ENCODE data around the gene TIMM50. TPM values are rescaled to one million over a fixed set of nuclear protein-coding genes. Genes with fewer than 3 reads are reported as not detected.

Gene TIMM50
- total RNA-seq, 2 experiments from 2014 or later, result 59.6 to 83.9 TPM

DNA sequence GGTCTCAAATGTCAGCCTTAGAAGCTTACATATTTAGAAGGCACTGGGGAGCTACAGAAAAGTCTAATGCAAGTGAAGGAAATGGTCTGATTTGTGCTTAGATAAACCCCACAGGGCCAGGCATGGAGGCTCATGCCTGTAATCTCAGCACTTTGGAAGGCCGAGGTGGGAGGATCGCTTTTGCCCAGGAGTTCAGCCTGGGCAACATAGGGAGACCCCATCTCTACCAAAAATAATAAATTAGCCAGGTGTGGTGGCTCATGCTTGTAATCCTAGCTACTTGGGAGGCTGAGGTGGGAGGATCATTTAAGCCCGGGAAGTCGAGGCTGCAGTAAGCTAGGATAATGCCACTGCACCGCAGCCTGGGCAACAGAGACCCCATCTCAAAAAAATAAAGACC lies 15.4 kb downstream of the TIMM50 start:
- ATAC-seq (no peak), DNase-seq (no peak)
- Mint-ChIP-seq H3K36me3 (no peaks in the 10 kb centered on the region), H3K27me3 (peaks cover 44% of the 10 kb centered on the region), H3K27ac (peak overlapping the region; percentile 5), H3K4me3 (no peak overlapping the region), H3K4me1 (peaks cover 13% of the 10 kb centered on the region), H3K9me3 (ENCODE audit: low read depth) (no peaks in the 10 kb centered on the region)
- CTCF ChIA-PET, result interaction anchor here (3.5 kb wide), 1 partner anchor 22 kb away, joined by 10 read pairs; no protein-coding TSS in a partner anchor

DNA sequence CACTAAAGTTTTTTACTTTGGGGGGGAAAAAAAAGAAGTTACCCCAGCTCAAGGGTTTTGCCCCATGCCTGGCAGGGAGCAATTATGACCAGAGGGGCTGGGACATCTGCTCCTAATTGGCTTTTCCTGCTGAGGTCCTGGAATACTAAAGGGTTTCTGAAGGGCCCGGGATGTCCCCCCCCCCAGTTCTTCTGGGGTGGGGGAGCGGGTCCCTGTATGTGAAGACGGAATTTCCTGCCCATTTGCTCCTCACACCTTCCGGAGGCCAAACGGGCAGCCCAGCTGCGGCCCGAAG lies 17.0 kb downstream of the TIMM50 start:
- H3K36me3 Mint-ChIP-seq, result no peaks in the 10 kb centered on the region
- ATAC-seq (no peak), DNase-seq (no peak)
- H3K27ac Mint-ChIP-seq, result no peak overlapping the region
- peaks cover 49% of the 10 kb centered on the region for H3K27me3 Mint-ChIP-seq
- CTCF ChIA-PET, result interaction anchor here (1.0 to 3.5 kb wide), 8 partner anchors 10 to 57 kb away, joined by 3 to 10 read pairs (median 5); partner anchors contain the start of gene EID2B
- H3K4me3 Mint-ChIP-seq, result no peak overlapping the region
- peaks cover 13% of the 10 kb centered on the region for H3K4me1 Mint-ChIP-seq
- H3K9me3 Mint-ChIP-seq (ENCODE audit: low read depth), result no peaks in the 10 kb centered on the region

DNA sequence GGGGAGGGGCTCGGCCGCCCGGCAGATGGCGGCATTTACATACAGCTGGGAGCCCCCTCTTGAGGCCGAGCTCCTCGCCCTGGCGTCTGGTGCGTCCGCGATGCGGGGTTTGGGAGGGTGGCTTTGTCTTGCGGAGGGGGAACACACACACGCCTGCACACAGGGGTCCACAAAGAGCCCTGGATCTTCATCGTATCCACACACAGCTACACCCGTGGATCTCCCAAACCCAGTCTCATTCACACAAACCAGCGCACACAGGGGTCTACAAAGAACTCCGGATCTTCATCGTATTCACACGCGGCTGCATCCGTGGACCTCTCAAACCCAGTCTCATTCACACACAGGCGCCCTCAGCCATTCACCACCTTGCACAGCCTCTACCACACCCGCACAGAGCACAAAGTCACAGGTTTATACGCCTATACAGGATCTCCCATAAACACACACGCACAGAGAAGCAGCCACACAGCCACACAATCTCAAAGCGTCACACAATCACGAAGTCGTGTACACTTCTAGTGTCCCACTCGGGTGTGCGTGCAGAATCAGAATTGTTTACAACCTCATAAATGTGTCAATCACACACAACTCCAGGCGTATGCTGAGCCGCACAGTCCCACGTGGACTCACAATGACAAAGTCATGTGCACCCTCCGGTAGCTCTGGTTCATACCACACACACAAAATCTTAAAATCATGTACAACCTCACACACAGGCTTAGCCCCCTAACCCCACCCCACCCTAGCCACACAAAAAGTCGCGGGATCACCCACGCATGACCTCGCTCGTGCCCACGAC lies 17.6 kb downstream of the TIMM50 start:
- Mint-ChIP-seq H3K4me1 (peaks cover 17% of the 10 kb centered on the region), H3K36me3 (no peaks in the 10 kb centered on the region), H3K27ac (no peak overlapping the region), H3K9me3 (ENCODE audit: low read depth) (no peaks in the 10 kb centered on the region), H3K4me3 (peak overlapping the region; percentile 34), H3K27me3 (peaks cover 52% of the 10 kb centered on the region)
- ATAC-seq (peak; percentile 28), DNase-seq (peak; percentile 43)
- CTCF ChIA-PET, result interaction anchor here (1.0 to 3.5 kb wide), 9 partner anchors 9 to 58 kb away, joined by 3 to 10 read pairs (median 5); partner anchors contain the start of gene EID2B

DNA sequence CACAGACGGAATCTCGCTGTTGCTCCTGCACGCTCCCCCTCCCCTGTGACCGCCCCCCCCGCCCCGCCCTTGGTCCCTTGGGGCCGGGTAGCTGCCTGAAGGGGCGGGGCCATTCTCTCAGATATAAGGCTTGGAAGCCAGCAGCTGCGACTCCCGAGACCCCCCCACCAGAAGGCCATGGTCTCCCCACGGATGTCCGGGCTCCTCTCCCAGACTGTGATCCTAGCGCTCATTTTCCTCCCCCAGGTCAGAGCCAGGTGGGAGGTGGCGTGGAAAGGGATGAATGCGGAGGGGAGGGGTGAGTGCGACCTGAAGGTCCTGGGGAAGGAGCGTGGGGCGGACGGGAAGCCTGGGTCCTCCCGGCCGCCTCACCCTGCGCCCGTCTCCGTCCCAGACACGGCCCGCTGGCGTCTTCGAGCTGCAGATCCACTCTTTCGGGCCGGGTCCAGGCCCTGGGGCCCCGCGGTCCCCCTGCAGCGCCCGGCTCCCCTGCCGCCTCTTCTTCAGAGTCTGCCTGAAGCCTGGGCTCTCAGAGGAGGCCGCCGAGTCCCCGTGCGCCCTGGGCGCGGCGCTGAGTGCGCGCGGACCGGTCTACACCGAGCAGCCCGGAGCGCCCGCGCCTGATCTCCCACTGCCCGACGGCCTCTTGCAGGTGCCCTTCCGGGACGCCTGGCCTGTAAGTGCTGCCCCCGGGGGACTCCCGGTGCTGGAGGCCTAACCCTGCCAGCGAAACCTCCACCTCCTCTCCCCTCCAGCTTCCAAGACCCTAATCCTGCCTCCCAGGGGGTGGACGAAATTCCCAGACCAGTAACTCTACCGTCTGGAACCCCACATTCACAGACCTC lies 18.4 kb downstream of the TIMM50 start, which contains the start of gene DLL3:
TSS of gene DLL3 (plus strand) at position 150 of the 845 bp plus-strand sequence. CDS start at position 178, 28 bp downstream.
- no peaks in the 10 kb centered on the region for H3K9me3 Mint-ChIP-seq (ENCODE audit: low read depth)
- peak within 1 kb of the TSS; percentile 34 for H3K4me3 Mint-ChIP-seq
- CTCF ChIA-PET, result interaction anchor here (1.1 to 1.7 kb wide), 6 partner anchors 9 to 58 kb away, joined by 3 to 6 read pairs (median 4); no protein-coding TSS in a partner anchor
- H3K4me1 Mint-ChIP-seq, result peaks cover 18% of the 10 kb centered on the region
- no peaks in the 10 kb centered on the region for H3K36me3 Mint-ChIP-seq
- peaks cover 59% of the 10 kb centered on the region for H3K27me3 Mint-ChIP-seq
- DNase-seq (no peak), ATAC-seq (no peak)
- H3K27ac Mint-ChIP-seq, result no peak within 1 kb of the TSS

DNA sequence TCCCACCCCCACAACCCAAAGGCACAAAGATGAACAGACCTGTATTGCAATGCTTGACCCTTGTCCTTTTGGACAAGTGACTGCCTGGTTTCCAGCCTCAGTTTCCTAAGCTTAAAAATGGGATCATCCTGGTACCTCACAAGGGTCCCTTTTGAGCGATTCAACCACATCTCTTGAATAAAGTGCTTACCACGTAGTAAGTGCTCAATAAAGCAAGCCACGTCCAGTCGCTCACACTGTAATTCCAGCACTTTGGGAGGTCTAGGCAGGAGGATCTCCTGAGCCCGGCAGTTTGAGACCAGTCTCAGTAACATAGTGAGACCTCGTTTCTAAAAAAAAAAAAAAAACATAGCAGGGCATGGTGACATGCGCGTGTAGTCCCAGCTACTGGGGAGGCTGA lies 19.3 kb downstream of the TIMM50 start:
- Mint-ChIP-seq H3K4me1 (peaks cover 18% of the 10 kb centered on the region), H3K4me3 (no peak overlapping the region), H3K36me3 (no peaks in the 10 kb centered on the region), H3K27ac (no peak overlapping the region), H3K27me3 (peaks cover 68% of the 10 kb centered on the region), H3K9me3 (ENCODE audit: low read depth) (no peaks in the 10 kb centered on the region)
- CTCF ChIA-PET, result interaction anchor here (1.2 to 1.4 kb wide), 3 partner anchors 8 to 35 kb away, joined by 3 to 6 read pairs (median 5); no protein-coding TSS in a partner anchor
- no peak for DNase-seq
- ATAC-seq, result no peak

DNA sequence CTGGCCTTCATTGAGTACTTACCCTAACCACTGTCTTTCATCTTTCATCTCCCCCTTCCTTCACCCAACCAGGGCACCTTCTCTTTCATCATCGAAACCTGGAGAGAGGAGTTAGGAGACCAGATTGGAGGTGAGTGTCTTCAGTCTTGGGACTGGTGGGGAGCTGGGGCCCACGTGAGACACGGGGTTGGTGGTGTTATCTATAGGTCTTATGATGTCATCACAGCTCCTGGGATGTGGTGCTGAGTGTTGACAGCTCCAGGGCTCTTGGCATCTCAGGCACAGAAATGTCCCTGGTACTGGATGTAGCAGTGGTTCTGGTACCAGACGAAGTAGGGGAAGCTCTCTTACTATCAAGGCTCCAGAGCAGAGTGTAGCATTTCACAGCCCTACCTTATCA lies 19.9 kb downstream of the TIMM50 start:
- no peak overlapping the region for H3K4me3 Mint-ChIP-seq
- no peak for ATAC-seq
- H3K4me1 Mint-ChIP-seq, result peaks cover 19% of the 10 kb centered on the region
- H3K36me3 Mint-ChIP-seq, result no peaks in the 10 kb centered on the region
- DNase-seq, result no peak
- no peaks in the 10 kb centered on the region for H3K9me3 Mint-ChIP-seq (ENCODE audit: low read depth)
- H3K27ac Mint-ChIP-seq, result no peak overlapping the region
- CTCF ChIA-PET, result interaction anchor here (0.9 to 1.4 kb wide), 3 partner anchors 9 to 65 kb away, joined by 4 to 5 read pairs (median 4); partner anchors contain the start of gene RPS16
- H3K27me3 Mint-ChIP-seq, result peaks cover 71% of the 10 kb centered on the region

DNA sequence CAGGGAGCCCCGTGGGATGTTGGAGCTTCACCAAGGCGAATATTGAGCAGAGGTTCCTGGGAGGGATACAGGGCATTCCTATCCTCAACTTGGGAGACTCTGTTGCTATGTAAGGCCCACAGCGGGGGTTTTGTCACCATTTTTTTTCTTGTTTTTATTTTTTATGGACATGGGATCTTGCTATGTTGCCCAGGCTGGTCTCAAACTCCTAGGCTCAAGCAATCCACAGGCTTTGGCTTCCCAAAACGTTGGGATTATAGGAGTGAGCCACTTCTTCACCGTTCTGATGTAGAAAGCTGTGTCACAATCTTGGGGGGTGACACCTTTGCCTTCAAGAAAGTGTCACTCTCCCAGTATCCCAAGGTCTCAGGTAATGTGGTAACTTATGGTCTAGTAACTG lies 20.7 kb downstream of the TIMM50 start:
- H3K27me3 Mint-ChIP-seq, result peaks cover 69% of the 10 kb centered on the region
- no peak overlapping the region for H3K27ac Mint-ChIP-seq
- DNase-seq, result no peak
- H3K9me3 Mint-ChIP-seq (ENCODE audit: low read depth), result no peaks in the 10 kb centered on the region
- ATAC-seq, result no peak
- no peaks in the 10 kb centered on the region for H3K36me3 Mint-ChIP-seq
- H3K4me1 Mint-ChIP-seq, result peaks cover 21% of the 10 kb centered on the region
- no peak overlapping the region for H3K4me3 Mint-ChIP-seq
- CTCF ChIA-PET, result interaction anchor here (1.3 to 1.5 kb wide), 3 partner anchors 10 to 27 kb away, joined by 4 to 5 read pairs (median 5); no protein-coding TSS in a partner anchor

DNA sequence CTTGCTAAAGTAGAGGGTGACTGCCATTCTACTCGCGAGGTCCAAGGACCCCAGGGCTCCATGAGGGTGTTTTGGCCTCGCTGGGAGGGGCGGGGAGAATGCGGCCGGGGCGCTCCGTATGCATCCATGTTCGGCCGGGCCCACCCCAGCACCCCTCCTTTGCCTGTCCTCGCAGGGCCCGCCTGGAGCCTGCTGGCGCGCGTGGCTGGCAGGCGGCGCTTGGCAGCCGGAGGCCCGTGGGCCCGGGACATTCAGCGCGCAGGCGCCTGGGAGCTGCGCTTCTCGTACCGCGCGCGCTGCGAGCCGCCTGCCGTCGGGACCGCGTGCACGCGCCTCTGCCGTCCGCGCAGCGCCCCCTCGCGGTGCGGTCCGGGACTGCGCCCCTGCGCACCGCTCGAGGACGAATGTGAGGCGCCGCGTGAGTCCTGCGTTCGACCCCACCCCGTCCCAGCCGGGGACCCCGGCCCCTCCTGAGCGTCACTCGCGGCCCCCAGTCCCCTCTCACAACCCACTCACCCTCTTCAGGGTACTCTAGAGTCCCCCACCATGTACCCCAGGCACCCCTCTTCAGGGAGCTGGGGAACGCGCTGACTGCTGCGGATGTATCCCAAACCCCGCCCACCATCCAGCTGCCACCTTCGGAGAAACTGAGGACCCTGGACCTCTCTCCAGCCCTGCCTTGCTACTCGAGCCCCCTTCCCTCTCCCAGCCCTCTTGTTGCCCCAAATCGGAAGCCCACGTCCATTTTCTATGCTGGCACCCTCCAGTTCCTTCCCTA lies 22.2 kb downstream of the TIMM50 start:
- ATAC-seq (peak; percentile 71), DNase-seq (peak; percentile 76)
- CTCF ChIA-PET, result interaction anchor here (0.5 to 2.2 kb wide), 19 partner anchors 8 to 176 kb away, joined by 3 to 22 read pairs (median 5); partner anchors contain the start of genes EID2, EID2B, RPS16 and SELENOV
- Mint-ChIP-seq H3K4me3 (no peak overlapping the region), H3K36me3 (no peaks in the 10 kb centered on the region), H3K4me1 (peaks cover 30% of the 10 kb centered on the region), H3K27ac (no peak overlapping the region), H3K27me3 (peaks cover 68% of the 10 kb centered on the region), H3K9me3 (ENCODE audit: low read depth) (no peaks in the 10 kb centered on the region)

DNA sequence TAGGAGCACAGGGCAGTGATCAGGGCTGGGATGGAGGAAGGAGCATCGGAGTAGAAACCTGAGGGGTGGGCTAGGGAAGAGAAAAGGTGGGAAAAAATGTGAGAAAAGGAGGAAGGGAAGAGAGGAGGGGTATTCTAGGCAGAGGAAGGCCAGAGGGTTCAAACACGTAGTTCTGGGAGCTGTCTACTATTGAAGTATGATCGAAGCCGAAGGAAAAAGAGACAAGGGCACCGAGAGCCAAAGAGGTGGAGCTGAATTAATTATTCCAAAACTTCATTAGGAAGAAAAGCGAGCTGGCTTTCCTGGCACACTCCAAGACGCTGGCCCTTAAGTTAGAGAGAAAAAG lies 25.9 kb downstream of the TIMM50 start:
- Mint-ChIP-seq H3K27ac (no peak overlapping the region), H3K4me1 (peaks cover 22% of the 10 kb centered on the region), H3K36me3 (no peaks in the 10 kb centered on the region), H3K9me3 (ENCODE audit: low read depth) (no peaks in the 10 kb centered on the region), H3K4me3 (peak overlapping the region; percentile 1), H3K27me3 (peaks cover 54% of the 10 kb centered on the region)
- ATAC-seq (no peak), DNase-seq (no peak)
- CTCF ChIA-PET, result interaction anchor here (2.7 kb wide), 1 partner anchor 26 kb away, joined by 11 read pairs; the partner anchor contains the start of gene EID2B

DNA sequence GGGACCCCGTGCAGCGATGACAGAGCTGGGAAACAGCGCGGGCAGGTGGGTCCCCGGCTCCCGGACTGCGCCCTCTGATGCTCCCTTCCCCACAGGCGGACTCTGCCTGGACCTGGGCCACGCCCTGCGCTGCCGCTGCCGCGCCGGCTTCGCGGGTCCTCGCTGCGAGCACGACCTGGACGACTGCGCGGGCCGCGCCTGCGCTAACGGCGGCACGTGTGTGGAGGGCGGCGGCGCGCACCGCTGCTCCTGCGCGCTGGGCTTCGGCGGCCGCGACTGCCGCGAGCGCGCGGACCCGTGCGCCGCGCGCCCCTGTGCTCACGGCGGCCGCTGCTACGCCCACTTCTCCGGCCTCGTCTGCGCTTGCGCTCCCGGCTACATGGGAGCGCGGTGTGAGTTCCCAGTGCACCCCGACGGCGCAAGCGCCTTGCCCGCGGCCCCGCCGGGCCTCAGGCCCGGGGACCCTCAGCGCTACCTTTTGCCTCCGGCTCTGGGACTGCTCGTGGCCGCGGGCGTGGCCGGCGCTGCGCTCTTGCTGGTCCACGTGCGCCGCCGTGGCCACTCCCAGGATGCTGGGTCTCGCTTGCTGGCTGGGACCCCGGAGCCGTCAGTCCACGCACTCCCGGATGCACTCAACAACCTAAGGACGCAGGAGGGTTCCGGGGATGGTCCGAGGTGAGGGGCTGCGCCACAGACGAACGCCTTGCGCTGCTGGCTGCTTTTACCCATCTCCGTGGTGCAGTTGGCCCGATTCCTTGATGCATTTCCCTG lies 26.5 kb downstream of the TIMM50 start:
- peaks cover 22% of the 10 kb centered on the region for H3K4me1 Mint-ChIP-seq
- CTCF ChIA-PET, result interaction anchor here (1.7 to 2.7 kb wide), 2 partner anchors 9 to 26 kb away, joined by 6 to 11 read pairs; partner anchors contain the start of genes DLL3 and EID2B
- H3K9me3 Mint-ChIP-seq (ENCODE audit: low read depth), result no peaks in the 10 kb centered on the region
- peak overlapping the region; percentile 74 for H3K4me3 Mint-ChIP-seq
- peak; percentile 71 for ATAC-seq
- peak; percentile 64 for DNase-seq
- H3K36me3 Mint-ChIP-seq, result no peaks in the 10 kb centered on the region
- no peak overlapping the region for H3K27ac Mint-ChIP-seq
- H3K27me3 Mint-ChIP-seq, result peaks cover 54% of the 10 kb centered on the region

DNA sequence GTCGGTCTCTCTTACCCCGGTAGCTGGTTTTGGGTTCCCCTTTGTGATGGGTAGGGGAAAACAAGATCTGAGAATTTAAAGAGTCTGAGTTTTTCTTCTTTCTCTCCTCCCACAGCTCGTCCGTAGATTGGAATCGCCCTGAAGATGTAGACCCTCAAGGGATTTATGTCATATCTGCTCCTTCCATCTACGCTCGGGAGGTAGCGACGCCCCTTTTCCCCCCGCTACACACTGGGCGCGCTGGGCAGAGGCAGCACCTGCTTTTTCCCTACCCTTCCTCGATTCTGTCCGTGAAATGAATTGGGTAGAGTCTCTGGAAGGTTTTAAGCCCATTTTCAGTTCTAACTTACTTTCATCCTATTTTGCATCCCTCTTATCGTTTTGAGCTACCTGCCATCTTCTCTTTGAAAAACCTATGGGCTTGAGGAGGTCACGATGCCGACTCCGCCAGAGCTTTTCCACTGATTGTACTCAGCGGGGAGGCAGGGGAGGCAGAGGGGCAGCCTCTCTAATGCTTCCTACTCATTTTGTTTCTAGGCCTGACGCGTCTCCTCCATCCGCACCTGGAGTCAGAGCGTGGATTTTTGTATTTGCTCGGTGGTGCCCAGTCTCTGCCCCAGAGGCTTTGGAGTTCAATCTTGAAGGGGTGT lies 27.2 kb downstream of the TIMM50 start:
- H3K27me3 Mint-ChIP-seq, result peaks cover 58% of the 10 kb centered on the region
- ATAC-seq, result no peak
- H3K36me3 Mint-ChIP-seq, result no peaks in the 10 kb centered on the region
- H3K9me3 Mint-ChIP-seq (ENCODE audit: low read depth), result no peaks in the 10 kb centered on the region
- peak overlapping the region; percentile 74 for H3K4me3 Mint-ChIP-seq
- CTCF ChIA-PET, result interaction anchor here (1.0 to 2.7 kb wide), 3 partner anchors 10 to 29 kb away, joined by 3 to 11 read pairs (median 6); partner anchors contain the start of genes DLL3 and EID2B
- H3K27ac Mint-ChIP-seq, result no peak overlapping the region
- H3K4me1 Mint-ChIP-seq, result peaks cover 22% of the 10 kb centered on the region
- no peak for DNase-seq
